ENCODE results near the gene ZNF385B. TPM values are rescaled to one million over a fixed set of nuclear protein-coding genes. Genes with fewer than 3 reads are reported as not detected.

ZNF385B gene
- total RNA-seq (10 to 100 TPM in 1 of 5 donors, 1 to 10 TPM in 3, not detected in 1; 1.8 to 41.4 (median 2.8) TPM), polyA plus RNA-seq (1 to 10 TPM; 2.2 to 8.5 (median 8.1) TPM)
- long read RNA-seq, donor 1: 0 reads
- long read RNA-seq, donor 2: 0 reads
- long read RNA-seq, donor 3, partial matches to known transcripts: 5 of 6 reads
- long read RNA-seq, donor 3, other reads (novel, unspliced or antisense): 0 of 6 reads
- long read RNA-seq, donor 4: 0 reads
- long read RNA-seq, donor 5: 0 reads
- long read RNA-seq, donor 6: 0 reads
- long read RNA-seq, donor 7, partial matches to known transcripts: 6 of 6 reads
- long read RNA-seq, donor 7, other reads (novel, unspliced or antisense): 0 of 6 reads
- long read RNA-seq, donor 8: 0 reads
- long read RNA-seq, donor 9: 0 reads
- long read RNA-seq, donor 10: 0 reads

- Histone ChIP-seq H3K4me3 (peak within 1 kb of the TSS; percentile 46 to 66 (median 59)), H3K36me3 (no peaks in the 10 kb centered on the region), H3K27ac (peak within 1 kb of the TSS in 3 of 5 donors; percentile 0 to 40 (median 38)), H3K27me3 (peaks cover 0 to 38% (median 19%) of the 10 kb centered on the region in 3 donors), H3K4me1 (peaks cover 16 to 23% (median 18%) of the 10 kb centered on the region in 4 donors), H3K9me3 (no peaks in the 10 kb centered on the region)
- DNase-seq: peak in 1 of 2 donors; percentile 65
- TF ChIP-seq CTCF (IDR thresholded peaks at IDR 0.05) (no peak), POLR2A (IDR thresholded peaks at IDR 0.05) (no peak), POLR2AphosphoS5 (IDR thresholded peaks at IDR 0.05) (no peak), EP300 (IDR thresholded peaks at IDR 0.05) (no peak)
- intact Hi-C loops (cut with DNase I; ENCODE audit: low total_unique reads): no loop called here
- 2 to 6% (median 2%) methylated on average over 29 to 55 of the region's 55 CpGs for WGBS, 5 donors
These were observed at the start of gene ZNF385B for GRCh38 chr2:179861416-179862067. ZNF385B (minus strand) TSS chr2:179861612.

GRCh38 chr2:179910735-179911113, 49.3 kb upstream of the ZNF385B start:
- no peak for DNase-seq
- Histone ChIP-seq H3K27ac (no peak overlapping the region), H3K9me3 (no peaks in the 10 kb centered on the region), H3K36me3 (no peaks in the 10 kb centered on the region), H3K4me3 (no peak overlapping the region), H3K4me1 (no peaks in the 10 kb centered on the region), H3K27me3 (no peaks in the 10 kb centered on the region)
- TF ChIP-seq EP300 (IDR thresholded peaks at IDR 0.05) (no peak), POLR2A (IDR thresholded peaks at IDR 0.05) (no peak), POLR2AphosphoS5 (IDR thresholded peaks at IDR 0.05) (no peak), CTCF (IDR thresholded peaks at IDR 0.05) (no peak)
- 57 to 78% (median 66%) methylated on average over 3 of the region's 3 CpGs for WGBS, 5 donors
- intact Hi-C loops (cut with DNase I; ENCODE audit: low total_unique reads): no loop called here

GRCh38 chr2:179909845-179910734, 48.7 kb upstream of the ZNF385B start:
- TF ChIP-seq POLR2A (IDR thresholded peaks at IDR 0.05) (no peak), EP300 (IDR thresholded peaks at IDR 0.05) (no peak), POLR2AphosphoS5 (IDR thresholded peaks at IDR 0.05) (no peak), CTCF (IDR thresholded peaks at IDR 0.05) (no peak)
- 48 to 63% (median 58%) methylated on average over 6 of the region's 6 CpGs for WGBS, 5 donors
- Histone ChIP-seq H3K4me3 (no peak overlapping the region), H3K27ac (no peak overlapping the region), H3K36me3 (no peaks in the 10 kb centered on the region), H3K9me3 (no peaks in the 10 kb centered on the region), H3K27me3 (no peaks in the 10 kb centered on the region), H3K4me1 (no peaks in the 10 kb centered on the region)
- intact Hi-C loops (cut with DNase I; ENCODE audit: low total_unique reads): no loop called here
- no peak for DNase-seq

GRCh38 chr2:179900655-179901054, 39.2 kb upstream of the ZNF385B start:
- WGBS, 5 donors: 63 to 78% (median 75%) methylated on average over 5 of the region's 5 CpGs
- Histone ChIP-seq H3K27me3 (no peaks in the 10 kb centered on the region), H3K4me3 (no peak overlapping the region), H3K27ac (no peak overlapping the region), H3K4me1 (no peaks in the 10 kb centered on the region), H3K36me3 (no peaks in the 10 kb centered on the region), H3K9me3 (peaks cover 0 to 14% (median 4%) of the 10 kb centered on the region in 4 donors)
- DNase-seq: no peak
- TF ChIP-seq EP300 (IDR thresholded peaks at IDR 0.05) (no peak), POLR2AphosphoS5 (IDR thresholded peaks at IDR 0.05) (no peak), POLR2A (IDR thresholded peaks at IDR 0.05) (no peak), CTCF (IDR thresholded peaks at IDR 0.05) (no peak)
- intact Hi-C loops (cut with DNase I; ENCODE audit: low total_unique reads): no loop called here

Data from stomach (tissue), 19 donors.